ENCODE measurements around the gene OLFM1.

The OLFM1 gene

GRCh38 chr9:135073081-135073740, 14.3 kb upstream of the OLFM1 start:
- TF ChIP-seq REST (IDR thresholded peaks at IDR 0.05; ENCODE audit: insufficient read depth in 1 of 2, low read depth in 2 of 2, low read length in 2 of 2) (no peak), TAF1 (IDR thresholded peaks at IDR 0.05; ENCODE audit: borderline replicate concordance, insufficient read depth, low read length) (no peak), SIN3A (IDR thresholded peaks at IDR 0.05; ENCODE audit: borderline replicate concordance, insufficient read depth, low read length) (no peak), FOXP2 (optimal IDR thresholded peaks at IDR 0.05; ENCODE audit: borderline replicate concordance, extremely low read depth, extremely low read length, insufficient read depth) (no peak), POLR2AphosphoS5 (IDR thresholded peaks at IDR 0.05; ENCODE audit: low read depth, low read length) (no peak)

DNA sequence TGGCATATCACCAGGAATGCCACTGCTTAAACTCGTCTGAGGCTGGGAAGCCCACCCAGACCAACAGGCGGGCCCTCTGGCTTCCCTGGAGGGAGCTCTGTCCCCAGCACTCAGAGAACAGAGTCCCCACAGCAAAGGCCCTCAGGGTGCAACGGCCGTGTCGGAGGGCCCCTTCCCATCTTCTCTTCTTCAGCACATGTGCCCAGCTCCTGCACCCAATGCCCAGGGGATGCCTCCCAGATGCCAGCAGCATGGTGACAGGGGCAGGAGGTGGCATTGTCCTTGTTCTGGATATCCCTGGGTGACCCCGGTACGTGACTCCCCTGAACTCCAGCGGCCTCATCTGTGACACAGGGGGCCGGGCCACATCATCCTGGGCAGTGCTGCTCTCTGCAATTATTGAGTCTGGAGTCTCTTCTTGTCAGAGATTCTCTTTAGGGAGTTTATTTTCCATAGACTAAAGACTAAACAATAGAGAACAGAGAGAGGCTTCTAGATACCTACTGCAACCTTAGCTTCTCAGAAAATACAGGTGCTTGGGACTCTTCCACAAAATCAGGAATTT, 13.6 kb upstream of the OLFM1 start:
- TF ChIP-seq FOXP2 (optimal IDR thresholded peaks at IDR 0.05; ENCODE audit: borderline replicate concordance, extremely low read depth, extremely low read length, insufficient read depth) (no peak), REST (IDR thresholded peaks at IDR 0.05; ENCODE audit: insufficient read depth in 1 of 2, low read depth in 2 of 2, low read length in 2 of 2) (no peak), SIN3A (IDR thresholded peaks at IDR 0.05; ENCODE audit: borderline replicate concordance, insufficient read depth, low read length) (no peak), POLR2AphosphoS5 (IDR thresholded peaks at IDR 0.05; ENCODE audit: low read depth, low read length) (no peak), TAF1 (IDR thresholded peaks at IDR 0.05; ENCODE audit: borderline replicate concordance, insufficient read depth, low read length) (no peak)

- TF ChIP-seq SIN3A (IDR thresholded peaks at IDR 0.05; ENCODE audit: borderline replicate concordance, insufficient read depth, low read length) (no peak), FOXP2 (optimal IDR thresholded peaks at IDR 0.05; ENCODE audit: borderline replicate concordance, extremely low read depth, extremely low read length, insufficient read depth) (no peak), TAF1 (IDR thresholded peaks at IDR 0.05; ENCODE audit: borderline replicate concordance, insufficient read depth, low read length) (no peak), REST (IDR thresholded peaks at IDR 0.05; ENCODE audit: insufficient read depth in 1 of 2, low read depth in 2 of 2, low read length in 2 of 2) (no peak), POLR2AphosphoS5 (IDR thresholded peaks at IDR 0.05; ENCODE audit: low read depth, low read length) (no peak)
Measured at GRCh38 chr9:135074354-135075233, 12.9 kb upstream of the OLFM1 start.

- TF ChIP-seq TAF1 (IDR thresholded peaks at IDR 0.05; ENCODE audit: borderline replicate concordance, insufficient read depth, low read length) (no peak), FOXP2 (optimal IDR thresholded peaks at IDR 0.05; ENCODE audit: borderline replicate concordance, extremely low read depth, extremely low read length, insufficient read depth) (no peak), REST (IDR thresholded peaks at IDR 0.05; ENCODE audit: insufficient read depth in 1 of 2, low read depth in 2 of 2, low read length in 2 of 2) (no peak), SIN3A (IDR thresholded peaks at IDR 0.05; ENCODE audit: borderline replicate concordance, insufficient read depth, low read length) (no peak), POLR2AphosphoS5 (IDR thresholded peaks at IDR 0.05; ENCODE audit: low read depth, low read length) (no peak)
Measured at GRCh38 chr9:135075234-135076142, 12.0 kb upstream of the OLFM1 start.

Data from PFSK-1 (cell line).